CD4-positive, alpha-beta T cell treated with Interleukin-21 for 1 hour (primary cell): ENCODE data around the gene SPSB1.
"Not testable (repeated sequence)": the region's sequence is repeated elsewhere in the genome, so short reads cannot be mapped to it uniquely, and the experiment has no call there.

Experiments
- DNase-seq: peaks from one replicate; pipeline ENCODE4 v3.0.0-alpha.2; 2020

SPSB1 gene

DNA sequence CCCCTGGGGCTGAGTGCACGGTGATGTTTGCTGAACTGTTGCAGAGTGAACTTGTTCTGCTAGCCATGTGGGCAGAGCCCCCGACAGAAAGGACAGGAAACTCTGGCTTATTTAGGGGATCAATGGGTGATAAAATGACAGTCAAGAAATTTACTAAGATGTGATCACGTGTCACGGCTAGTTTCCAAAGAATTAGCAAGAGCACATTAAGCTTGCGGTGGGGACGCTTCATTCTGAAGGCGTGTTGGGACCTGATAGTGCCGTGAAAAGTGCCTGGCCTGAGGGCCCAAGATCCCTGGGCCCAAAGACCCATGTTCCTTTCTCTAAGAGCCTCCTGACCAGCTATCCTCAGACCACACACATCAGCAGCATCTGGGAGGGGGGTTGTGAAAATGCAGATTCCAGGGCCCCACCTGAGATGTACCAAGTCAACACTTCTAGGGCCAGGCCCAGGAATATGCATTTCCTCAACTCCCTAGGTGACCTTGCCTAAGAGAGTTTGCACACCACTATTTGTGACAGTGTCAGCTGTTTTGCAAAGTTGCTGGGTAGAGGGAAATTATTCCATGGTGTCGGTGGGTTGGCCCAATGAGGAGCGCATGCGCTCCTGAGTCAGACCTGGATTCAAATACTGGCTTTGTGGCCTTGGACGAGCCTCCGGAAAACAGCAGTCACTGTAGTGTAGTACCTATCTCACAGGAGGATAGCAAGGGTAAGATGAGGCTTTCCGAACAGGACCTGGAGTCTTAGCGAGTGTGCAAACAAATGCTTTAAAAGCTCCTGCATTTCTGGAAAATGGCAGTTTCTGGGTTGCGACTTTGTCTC, 77.5 kb downstream of the SPSB1 start:
- DNase-seq, result no peak

DNA sequence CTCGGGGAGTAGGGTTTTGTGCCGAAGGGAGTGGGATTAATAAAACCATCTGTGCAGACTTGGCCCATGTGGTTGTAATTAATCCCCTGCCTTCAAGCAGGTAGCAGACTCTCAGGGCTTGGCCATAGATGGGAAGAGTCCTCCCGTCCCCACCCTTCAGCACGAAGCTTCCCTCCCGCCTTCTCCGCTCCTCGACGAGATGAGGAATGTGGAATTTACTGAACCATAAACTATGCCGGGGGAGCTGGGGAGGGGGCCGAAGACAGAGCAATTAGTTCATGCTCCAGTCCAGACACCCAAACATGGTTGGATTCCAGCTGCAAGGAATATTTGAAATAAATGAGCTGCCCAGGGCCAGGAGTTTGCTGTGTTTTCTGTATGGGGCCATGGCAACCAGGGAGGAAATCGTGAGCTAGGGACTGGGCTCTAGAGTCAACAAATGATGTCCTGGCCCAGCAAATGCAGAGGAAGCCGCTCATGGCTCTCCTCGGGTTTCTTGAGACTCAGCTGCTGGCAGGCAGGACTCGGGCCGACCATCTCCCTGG, 78.8 kb downstream of the SPSB1 start:
- no peak for DNase-seq

DNA sequence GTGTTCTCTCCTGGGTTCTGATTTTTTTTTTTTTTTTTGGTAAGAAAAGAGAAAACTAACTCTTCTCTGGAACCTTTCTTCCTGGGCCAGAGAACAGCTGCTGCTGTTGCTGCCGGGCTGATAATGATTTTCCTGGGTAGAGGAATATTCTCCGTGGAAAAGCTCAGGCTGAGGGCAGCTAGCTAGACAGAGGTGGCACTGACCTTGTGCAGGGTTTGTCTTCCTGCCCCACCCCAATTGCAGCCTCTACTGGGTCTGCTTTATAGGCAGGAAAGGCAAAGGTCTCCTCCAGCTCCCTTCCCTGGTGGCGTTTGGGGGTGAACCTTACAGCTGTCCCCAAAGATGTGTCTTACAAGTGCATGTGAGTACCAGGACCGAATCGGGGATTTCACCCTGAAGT, 79.3 kb downstream of the SPSB1 start:
- DNase-seq, result no peak

DNA sequence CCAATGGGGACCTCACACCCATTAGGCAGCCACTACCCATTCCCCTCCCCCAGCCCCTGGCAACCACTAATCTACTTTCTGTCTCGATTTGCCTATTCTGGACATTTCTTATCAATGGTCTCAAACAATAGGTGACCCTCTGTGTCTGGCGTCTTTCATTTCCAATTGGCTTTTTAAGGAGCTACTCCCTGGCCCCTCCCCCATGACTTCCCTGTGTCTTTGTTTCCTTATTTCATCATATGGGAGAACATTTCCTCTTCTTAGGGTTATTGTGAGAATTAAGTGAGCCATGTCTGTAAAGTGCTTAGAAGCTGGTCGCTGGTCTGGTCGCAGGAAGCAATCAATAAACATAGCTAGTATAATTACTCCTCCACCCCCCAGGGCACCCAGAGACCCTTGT, 80.9 kb downstream of the SPSB1 start:
- DNase-seq, result no peak

DNA sequence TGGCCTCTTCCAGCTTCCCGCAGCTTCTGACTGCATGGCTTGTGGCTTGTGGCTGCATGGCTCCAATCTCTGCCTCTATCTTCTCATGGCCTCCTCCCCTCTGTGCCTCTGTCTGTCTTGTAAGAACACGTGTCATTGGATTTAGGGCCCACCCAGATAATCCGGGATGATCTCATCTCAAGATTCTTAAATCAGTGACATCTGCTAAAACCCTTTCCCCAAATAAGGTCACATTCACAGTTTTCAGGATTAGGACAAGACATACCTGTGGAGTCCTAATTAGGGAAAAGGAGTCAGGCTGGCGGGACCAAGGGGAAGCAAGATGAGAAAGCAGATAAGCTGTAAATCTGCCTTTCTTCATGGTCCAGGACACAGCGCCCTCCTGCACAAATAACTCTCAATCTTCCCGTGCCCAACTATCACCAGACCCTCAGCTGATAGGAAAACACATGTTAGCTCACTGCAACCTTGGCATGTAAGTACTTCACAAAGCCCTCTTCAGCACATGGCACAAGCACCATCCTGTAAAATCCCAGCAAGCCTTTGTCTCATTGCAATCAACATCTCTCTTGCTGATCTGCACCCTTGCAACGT, 82.2 kb downstream of the SPSB1 start:
- DNase-seq, result no peak

DNA sequence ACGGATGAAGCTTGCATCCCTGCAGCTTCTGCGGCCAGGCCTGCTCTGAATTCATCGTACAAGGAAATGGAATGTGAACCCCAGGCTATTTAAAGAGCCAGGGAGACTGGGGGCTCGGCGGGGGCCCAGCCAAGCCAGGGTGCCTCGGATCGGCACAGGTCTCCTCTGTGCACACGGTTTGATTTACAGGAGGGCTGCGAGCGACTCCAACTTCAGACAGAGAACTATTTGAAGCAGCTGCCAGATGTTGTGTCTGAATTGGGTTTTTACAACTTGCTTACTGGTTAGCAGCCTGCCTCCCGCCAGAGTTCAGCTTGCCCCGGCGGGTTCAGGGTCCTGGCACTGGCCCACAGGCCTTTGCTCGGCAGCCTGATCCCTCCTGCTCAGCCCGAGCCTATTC, 83.2 kb downstream of the SPSB1 start:
- no peak for DNase-seq

DNA sequence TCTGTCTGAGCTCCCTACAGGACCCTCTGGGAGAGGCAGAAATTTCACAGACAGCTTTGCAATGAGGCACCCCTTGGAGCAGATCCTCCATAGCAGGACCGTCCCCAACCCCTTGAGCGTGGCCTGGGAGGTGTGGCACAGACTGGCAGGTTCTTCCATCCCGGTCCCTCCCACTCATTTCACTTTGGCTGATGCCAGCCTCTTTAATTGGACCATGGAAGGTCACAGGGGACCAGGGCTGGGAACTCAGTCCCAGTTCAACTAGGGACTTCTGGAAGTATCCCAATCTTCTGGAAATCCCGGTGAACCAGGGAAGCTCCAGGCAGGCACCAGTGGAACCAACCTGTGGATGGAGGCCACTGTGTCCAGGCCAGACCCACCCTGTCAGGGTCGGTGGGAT, 83.7 kb downstream of the SPSB1 start:
- no peak for DNase-seq

DNA sequence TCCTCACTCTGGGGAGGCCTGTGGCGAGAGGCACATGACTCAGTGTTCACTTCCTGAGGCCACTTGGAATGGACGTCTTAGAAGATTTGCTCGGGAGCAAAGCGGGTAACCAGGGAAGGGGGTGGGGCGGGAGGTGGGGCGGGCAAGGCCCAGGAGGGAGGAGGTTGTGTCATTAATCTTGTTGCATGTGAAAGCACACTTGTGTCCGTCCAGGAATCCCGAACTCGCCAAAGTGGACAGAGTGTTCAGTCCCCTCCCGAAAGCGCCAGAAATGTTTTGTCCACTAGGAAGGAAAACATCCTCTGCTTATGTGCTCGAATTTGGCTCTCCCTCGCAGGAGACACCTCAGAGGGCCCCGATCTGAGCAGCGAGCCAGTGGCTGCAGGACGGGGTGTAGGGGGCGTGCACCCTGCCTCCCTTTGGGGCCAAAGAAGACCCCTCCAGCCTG, 84.2 kb downstream of the SPSB1 start:
- DNase-seq, result no peak

DNA sequence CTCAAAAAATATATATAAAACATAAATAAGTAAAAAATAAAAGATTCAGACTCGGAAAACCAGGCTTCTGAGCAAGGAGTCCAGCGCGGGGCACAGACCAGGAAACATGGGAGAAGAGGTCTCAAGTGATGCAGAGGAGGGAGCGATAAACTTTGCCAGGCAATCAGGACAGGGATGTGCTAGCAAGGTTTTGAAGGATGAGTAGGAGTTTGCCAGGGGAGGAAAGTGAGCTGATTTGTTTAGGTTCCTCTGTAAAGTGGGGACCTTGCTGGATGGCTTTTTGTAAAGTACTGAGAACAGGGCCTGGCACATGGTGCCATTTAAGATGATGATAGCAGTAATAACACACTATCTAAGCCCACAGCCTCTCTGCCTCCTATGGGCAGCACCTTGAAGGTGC, 86.1 kb downstream of the SPSB1 start:
- no peak for DNase-seq

DNA sequence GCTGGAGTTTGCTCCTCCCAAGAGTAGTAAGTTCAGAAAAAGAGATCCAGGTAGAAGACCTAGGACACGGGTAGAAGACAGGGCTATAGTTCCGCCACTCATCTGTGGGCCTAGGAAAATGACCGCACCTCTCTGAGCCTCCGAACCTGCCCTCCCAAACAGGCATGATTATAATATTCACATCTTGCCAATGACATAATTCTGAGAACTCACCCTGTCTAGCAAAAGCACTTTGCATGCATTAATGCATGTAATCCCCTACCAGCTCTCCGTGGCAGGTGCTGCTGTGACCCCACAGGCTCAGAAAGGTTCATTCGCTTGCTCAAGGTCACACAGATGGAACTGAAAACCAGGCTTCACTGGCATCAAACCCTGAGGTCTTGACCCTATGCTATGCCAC, 88.0 kb downstream of the SPSB1 start:
- no peak for DNase-seq

DNA sequence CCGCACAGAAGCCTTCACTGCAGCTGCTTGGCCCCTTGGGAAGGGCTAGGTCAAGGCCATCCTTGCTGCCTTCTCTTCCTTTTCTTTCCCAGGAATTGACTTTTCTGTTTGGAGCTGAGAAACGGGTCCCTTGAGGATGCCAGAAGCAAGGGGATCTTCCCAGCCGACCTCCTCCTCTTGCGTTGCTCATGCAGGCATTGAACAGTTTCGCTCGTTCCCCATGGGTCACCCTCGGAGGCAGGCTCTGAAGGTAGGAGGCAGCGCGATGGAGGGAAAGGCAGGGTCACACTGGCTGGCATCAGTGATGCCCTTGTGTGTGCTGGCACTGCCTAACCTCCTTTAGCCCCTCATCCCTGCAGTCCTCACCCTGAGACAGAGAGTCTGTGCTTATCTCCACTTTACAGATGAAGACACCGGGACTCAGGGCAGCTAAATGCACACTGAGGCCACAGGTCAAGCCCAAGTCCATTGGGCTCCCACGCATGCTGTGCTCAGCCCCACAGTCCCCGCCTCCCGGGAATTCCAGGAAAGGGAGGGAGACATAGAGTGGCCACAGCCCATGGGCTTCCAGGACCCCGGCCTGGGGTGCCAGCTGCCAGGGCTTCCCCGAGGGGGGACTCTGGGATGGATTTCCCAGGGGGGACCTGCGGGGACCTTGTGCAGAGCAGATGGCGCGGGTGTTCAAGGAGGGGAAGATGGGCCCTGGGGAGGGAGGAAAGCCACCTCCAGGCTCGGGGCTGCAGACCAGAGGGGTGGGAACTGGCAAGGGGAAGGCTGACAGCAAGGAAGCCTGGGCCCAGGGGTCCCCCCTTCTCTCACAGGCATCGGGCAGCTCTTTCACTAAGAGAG, 90.2 kb downstream of the SPSB1 start:
- no peak for DNase-seq

DNA sequence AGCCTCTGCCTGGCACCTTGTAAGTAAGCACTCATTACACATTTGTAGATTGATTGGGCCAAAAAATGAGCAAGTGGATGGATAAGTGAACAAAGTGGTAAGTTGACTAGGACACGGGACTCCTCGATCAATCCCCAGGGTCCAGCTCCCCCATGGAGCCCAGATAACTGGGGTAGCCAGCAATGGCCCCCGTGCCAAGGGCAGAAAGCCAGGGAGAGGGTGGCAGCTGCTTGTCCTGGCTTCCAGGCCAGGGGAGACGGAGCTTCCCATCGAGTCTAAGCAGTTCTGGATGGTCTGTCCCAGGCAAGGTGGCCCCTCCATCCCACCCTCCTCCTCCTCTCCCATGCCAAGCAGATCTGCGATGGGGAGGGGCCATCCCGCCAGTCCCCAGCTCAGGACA, 91.4 kb downstream of the SPSB1 start:
- DNase-seq, result no peak

DNA sequence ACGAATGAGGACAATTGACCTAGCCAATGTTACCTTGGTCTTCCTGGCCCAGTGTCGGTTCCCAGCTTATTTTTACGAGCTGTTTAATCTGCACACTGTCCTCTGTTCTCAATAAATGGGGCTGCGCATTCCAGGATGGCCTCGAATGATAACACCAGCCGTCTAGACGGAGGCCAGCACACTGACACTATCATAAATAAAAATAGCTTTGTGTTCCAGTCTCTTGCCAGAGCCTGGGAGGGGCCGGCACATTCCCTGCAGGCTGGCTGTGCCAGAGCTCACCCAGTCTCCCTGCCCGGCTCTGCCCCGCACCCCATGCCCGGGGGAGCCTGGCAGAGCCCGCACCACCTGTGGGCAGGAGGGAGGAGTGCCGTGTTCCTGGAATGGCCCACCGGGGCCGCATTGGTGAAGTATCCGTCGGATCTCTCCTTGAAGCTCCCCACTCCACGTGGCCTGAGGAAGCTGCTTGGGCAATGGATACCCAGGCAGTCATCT, 92.1 kb downstream of the SPSB1 start:
- DNase-seq, result no peak

DNA sequence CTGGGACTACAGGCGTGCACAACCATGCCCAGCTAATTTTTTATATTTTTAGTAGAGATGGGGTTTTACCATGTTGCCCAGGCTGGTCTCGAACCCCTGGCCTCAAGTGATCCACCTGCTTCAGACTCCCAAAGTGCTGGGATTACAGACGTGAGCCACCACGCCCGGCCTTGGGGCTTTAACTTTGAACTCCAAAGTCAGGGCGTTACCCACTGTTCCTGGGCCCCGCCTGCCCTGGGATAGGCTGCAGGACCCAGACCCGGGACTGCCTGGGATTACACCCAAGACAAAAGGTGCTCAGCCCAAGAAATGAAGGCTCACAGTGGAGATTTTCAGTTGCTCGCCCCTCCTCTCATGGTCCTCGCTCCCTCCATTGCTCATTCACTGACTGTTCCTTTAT, 92.7 kb downstream of the SPSB1 start:
- DNase-seq, result not testable (repeated sequence)

DNA sequence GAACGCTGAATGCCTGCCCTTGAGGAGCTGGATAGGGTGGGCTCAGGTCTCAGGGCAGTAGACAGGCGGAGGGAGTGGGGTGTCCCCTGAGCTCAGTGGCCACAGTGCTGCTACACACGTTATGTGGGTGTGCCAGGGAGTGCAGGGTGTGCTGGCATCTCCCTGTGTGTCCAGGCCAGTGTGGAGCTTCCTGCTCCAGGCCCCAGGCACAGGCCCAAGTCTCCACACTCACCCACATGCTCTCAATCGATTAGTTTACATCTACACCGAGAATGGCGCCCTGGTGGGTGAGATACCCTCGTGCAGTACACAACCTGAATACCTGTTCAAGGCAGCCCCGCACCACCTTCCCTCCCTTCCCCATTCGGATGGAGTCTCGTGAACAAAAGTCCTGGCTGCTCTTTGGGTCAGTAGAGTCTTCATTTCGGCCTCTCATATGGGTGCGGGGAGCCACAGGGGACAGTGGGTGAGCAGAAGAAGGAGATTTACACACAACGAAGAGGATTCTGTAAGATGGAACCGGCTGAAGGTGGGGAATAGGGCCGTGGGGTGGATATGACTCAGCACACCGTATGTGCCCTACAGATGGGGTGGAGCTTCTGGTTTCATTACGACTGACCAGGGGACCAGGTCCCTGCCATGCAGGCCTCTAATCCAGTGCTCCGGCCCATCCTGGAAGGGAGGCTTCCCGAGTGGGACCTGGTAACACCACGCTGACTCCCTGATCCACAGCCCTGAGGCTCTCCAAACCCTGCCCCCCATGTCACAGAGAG, 93.3 kb downstream of the SPSB1 start:
- DNase-seq, result no peak

DNA sequence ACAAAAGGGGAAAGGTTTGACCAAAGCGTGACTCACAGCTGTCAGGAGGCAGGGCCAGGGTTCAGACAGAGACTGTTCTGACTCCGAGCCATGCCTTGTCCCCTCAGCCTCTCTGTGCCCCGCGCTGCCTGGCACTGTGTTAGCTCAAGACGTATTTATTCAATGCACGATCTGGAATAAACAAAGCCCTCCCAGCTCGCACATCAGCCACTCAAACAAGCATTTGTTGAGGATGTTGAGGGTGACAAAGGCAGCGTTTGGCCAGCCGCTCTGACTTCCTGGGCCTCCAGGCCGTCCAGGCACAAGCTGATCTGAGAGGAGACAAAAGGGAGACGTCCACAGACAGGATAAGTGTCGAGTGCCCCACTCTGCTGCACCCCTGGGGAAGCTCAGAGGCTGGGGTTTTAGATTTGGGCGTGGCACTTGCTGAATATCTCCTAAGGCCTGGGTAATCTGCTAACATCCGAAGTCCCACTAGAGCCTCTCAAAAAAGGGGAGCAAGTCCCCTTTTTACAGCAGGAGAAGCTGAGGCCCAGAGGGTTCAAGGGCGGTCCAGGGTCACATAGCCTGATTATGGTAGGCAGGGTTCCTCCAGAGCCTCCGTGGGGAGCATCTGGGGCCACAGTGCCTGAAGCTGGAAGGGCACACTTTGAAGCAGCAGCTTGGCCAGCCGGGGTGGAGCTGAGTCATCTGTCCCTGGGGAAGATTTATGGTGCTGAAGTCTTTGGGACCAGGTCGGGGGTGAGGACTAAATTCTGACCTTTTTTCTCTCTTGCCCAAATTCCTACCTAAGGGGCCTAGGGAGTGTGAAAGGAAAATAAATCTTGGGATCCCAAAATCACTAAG, 95.9 kb downstream of the SPSB1 start:
- DNase-seq, result no peak

DNA sequence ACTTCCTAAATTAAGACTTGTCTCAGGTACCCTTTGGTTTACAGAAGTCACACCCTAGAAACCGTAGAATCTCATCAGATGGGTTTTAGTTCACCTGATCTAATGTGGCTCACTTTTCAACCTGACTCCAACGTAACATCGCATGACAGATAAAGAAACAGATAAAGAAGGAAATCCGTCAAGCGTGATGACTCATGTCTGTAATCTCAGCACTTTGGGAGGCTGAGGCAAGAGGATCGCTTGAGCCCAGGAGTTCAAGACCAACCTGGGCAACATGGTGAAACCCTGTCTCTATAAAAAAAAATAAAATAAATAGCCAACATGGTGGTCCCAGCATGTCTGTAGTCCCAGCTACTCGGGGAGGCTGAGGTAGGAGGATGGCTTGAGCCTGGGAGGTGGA, 97.3 kb downstream of the SPSB1 start:
- no peak for DNase-seq

DNA sequence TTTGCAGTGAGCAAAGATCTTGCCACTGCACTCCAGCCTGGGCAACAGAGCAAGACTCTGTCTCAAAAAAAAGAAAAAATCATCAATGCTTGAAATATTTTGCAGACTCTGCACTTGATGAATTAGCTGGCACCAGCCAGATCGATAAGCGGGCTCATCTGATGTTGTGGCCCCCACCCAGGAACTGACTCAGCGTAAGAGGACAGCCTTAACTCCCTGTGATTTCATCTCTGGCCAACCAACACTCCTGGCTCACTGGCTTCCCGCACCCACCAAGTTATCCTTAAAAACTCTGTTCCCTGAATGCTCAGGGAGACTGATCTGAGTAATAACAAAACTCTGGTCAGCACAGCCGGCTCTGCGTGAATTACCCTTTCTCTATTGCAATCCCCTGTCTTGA, 98.9 kb downstream of the SPSB1 start:
- DNase-seq, result no peak

DNA sequence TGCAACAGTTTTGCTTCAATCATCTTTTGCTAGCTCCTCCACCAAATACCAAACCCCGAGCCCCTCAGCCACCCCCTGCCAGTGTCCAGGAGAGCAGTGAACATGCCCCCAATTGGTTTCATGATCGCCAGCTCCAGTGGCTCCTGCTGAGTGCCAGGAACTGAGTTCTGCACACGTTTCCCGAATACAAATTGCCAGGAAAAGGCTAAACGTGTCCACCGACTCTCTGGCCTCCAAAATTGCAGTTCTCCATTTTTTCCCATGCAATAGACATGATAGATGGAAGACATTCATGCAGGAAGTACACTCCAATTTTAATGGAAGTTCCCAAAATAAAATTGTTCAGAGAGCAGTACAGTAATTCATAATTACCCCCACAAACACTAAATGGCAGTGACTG, 101.3 kb downstream of the SPSB1 start:
- DNase-seq, result no peak

DNA sequence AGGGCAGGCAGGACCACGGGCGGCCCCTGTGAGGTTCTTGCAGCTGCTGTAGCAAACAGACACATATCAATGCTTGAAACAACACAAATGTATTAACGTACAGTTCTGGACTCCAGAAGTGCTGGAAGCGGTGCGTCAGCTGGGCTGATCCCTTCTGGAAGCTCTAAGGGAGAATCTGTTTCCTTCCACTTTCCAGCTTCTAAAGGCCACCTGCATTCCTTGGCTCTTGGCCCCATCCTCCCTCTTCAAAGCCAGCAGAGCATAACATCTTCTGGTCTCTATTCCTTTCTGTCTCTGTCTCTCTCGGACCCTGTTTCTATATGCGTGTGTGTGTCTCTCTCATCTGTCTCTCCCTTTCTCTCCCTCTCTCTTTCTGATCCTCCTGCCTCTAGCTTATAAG, 102.3 kb downstream of the SPSB1 start:
- DNase-seq, result no peak

DNA sequence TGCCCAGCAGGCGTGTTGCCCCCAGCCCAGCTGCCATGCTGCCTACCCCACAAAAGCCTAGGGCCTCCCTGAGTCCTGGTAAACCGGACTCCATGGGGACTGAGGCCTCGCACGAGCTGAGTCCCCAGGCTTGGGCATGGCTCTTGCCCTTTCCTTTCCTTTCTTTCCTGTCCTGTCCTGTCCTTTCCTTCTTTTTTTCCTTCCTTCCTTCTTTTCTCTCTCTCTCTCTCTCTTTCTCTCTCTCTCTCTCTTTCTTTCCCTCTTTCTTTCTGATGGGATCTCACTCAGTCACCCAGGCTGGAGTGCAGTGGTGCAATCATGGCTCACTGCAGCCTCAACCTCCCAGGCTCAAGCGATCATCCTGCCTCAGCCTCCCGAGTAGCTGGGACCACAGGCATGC, 104.4 kb downstream of the SPSB1 start:
- DNase-seq, result no peak
